Measurements from ENCODE around the gene GRAMD1A. TPM values are rescaled to one million over a fixed set of nuclear protein-coding genes. Genes with fewer than 3 reads are reported as not detected.
A peak's percentile ranks its signal among the peaks of the same experiment; 100 is the strongest.
"Not testable (repeated sequence)": the region's sequence is repeated elsewhere in the genome, so short reads cannot be mapped to it uniquely, and the experiment has no call there.

The GRAMD1A gene
- total RNA-seq, 1 experiment from 2014 or later = 45.2 TPM

DNA sequence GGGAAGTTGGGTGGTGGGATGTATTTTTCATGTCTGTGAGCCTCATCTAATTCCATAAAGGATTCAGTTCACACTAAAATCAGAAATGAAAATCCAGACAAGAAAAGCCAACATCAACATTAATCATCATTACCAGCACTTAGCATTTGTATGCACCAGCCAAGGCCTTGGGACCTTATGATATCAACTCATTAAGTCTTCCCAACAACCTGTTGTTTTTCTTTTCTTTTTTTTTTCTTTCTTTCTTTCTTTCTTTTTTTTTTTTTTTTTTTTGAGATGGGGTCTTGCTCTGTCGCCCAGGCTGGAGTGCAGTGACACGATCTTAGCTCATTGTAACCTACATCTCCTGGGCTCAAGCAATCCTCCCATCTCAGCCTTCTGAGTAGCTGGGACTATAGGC, 50.5 kb downstream of the GRAMD1A start:
- H3K36me3 ChIP-seq (ENCODE audit: insufficient read depth, low read length); H3K9me2 ChIP-seq (replicated peaks; ENCODE audit: insufficient read depth, low read length); H3K79me2 ChIP-seq (ENCODE audit: low read length); H3K9me3 ChIP-seq (ENCODE audit: low read length); H4K20me1 ChIP-seq (ENCODE audit: insufficient read depth, low read depth, low read length); H3K27ac ChIP-seq (ENCODE audit: low read length); H3K9ac ChIP-seq (ENCODE audit: low read length); H3K4me2 ChIP-seq (ENCODE audit: low read depth, low read length, poor library complexity, severe bottlenecking); DNase-seq; H3K4me3 ChIP-seq (ENCODE audit: low read length); H3K4me1 ChIP-seq (ENCODE audit: low read length); H3K27me3 ChIP-seq (ENCODE audit: low read length); H2AFZ ChIP-seq (ENCODE audit: low read length): not testable (repeated sequence)

DNA sequence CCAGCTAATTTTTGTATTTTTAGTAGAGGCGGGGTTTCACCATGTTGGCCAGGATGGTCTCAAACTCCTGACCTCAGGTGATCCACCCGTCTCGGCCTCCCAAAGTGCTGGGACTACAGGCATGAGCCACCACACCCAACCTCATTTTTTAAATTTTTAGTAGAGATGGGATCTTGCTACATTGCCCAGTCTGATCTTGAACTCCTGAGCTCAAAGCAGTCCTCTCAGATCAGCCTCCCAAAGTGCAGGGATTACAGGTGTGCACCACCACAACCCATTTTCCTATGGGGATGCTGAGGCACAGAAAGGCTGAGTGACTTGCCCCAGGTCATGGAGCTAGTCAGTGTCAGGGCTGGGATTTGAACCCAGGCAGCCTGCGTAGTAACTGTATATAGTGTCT, 51.1 kb downstream of the GRAMD1A start:
- not testable (repeated sequence) for H3K36me3 ChIP-seq (ENCODE audit: insufficient read depth, low read length); H2AFZ ChIP-seq (ENCODE audit: low read length); DNase-seq; H3K4me3 ChIP-seq (ENCODE audit: low read length); H3K9me3 ChIP-seq (ENCODE audit: low read length); H3K4me2 ChIP-seq (ENCODE audit: low read depth, low read length, poor library complexity, severe bottlenecking); H4K20me1 ChIP-seq (ENCODE audit: insufficient read depth, low read depth, low read length); H3K4me1 ChIP-seq (ENCODE audit: low read length); H3K79me2 ChIP-seq (ENCODE audit: low read length); H3K9me2 ChIP-seq (replicated peaks; ENCODE audit: insufficient read depth, low read length); H3K27me3 ChIP-seq (ENCODE audit: low read length); H3K9ac ChIP-seq (ENCODE audit: low read length); H3K27ac ChIP-seq (ENCODE audit: low read length)

DNA sequence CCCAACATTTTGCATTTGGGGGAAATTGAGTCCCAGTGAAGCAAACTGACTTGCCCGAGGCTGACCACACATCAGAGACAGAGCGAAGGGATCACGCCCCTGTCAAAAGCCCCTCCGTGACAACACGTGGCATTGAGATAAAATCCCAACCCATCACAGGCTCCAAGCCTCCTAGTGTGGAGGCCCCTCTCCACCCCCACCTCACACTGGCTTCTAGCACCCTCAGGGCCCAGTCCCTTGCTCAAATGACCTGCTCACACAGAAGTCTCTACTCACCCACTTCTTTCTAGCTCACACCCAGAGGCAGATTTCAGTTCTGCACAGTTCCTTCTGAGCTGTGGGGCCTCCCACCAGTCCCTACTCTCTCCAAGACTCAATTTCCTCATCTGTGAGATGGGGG, 51.7 kb downstream of the GRAMD1A start:
- no peaks in the 10 kb centered on the region for H3K36me3 ChIP-seq (ENCODE audit: insufficient read depth, low read length)
- no peak overlapping the region for H2AFZ ChIP-seq (ENCODE audit: low read length)
- no peak overlapping the region for H3K4me2 ChIP-seq (ENCODE audit: low read depth, low read length, poor library complexity, severe bottlenecking)
- no peaks in the 10 kb centered on the region for H3K9me2 ChIP-seq (replicated peaks; ENCODE audit: insufficient read depth, low read length)
- H3K27me3 ChIP-seq (ENCODE audit: low read length) = no peaks in the 10 kb centered on the region
- no peak for DNase-seq
- no peaks in the 10 kb centered on the region for H4K20me1 ChIP-seq (ENCODE audit: insufficient read depth, low read depth, low read length)
- no peak overlapping the region for H3K27ac ChIP-seq (ENCODE audit: low read length)
- H3K9ac ChIP-seq (ENCODE audit: low read length) = no peak overlapping the region
- H3K4me3 ChIP-seq (ENCODE audit: low read length) = no peak overlapping the region
- H3K9me3 ChIP-seq (ENCODE audit: low read length) = no peaks in the 10 kb centered on the region
- H3K4me1 ChIP-seq (ENCODE audit: low read length) = no peaks in the 10 kb centered on the region
- no peaks in the 10 kb centered on the region for H3K79me2 ChIP-seq (ENCODE audit: low read length)

DNA sequence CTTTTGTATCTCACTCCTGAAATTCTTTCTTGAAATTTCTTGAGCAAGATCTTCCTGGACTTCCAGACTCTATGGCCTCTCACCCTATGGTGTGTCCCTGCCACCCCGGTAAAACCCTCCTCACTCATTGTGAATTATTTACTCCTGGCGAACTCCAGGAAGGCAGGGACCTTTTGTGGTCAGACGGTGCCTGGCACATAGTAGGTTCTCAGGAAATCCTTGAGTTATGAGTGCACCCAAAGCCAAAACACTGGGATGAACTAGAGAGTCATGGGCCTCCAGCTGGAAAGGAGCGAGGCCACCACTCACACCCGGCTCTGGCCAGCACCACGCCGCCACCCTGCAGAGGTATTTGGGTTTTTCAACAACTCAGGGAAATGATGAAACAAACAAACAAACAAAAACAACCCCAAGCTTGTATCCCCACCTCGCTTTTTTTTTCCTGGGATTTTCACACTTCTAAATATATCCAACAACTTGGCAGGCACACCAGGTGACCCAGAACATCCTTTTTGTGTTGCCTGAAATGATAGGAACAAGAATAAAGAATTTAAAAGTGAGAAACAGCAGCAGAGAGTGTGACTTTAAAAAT, 52.6 kb downstream of the GRAMD1A start:
- Histone ChIP-seq H4K20me1 (ENCODE audit: insufficient read depth, low read depth, low read length) (no peaks in the 10 kb centered on the region), H3K36me3 (ENCODE audit: insufficient read depth, low read length) (no peaks in the 10 kb centered on the region), H2AFZ (ENCODE audit: low read length) (no peak overlapping the region), H3K4me2 (ENCODE audit: low read depth, low read length, poor library complexity, severe bottlenecking) (no peak overlapping the region), H3K4me3 (ENCODE audit: low read length) (no peak overlapping the region), H3K9me2 (replicated peaks; ENCODE audit: insufficient read depth, low read length) (no peaks in the 10 kb centered on the region), H3K79me2 (ENCODE audit: low read length) (no peaks in the 10 kb centered on the region), H3K27me3 (ENCODE audit: low read length) (no peaks in the 10 kb centered on the region), H3K9me3 (ENCODE audit: low read length) (no peaks in the 10 kb centered on the region), H3K27ac (ENCODE audit: low read length) (no peak overlapping the region), H3K9ac (ENCODE audit: low read length) (no peak overlapping the region), H3K4me1 (ENCODE audit: low read length) (no peaks in the 10 kb centered on the region)
- no peak for DNase-seq

DNA sequence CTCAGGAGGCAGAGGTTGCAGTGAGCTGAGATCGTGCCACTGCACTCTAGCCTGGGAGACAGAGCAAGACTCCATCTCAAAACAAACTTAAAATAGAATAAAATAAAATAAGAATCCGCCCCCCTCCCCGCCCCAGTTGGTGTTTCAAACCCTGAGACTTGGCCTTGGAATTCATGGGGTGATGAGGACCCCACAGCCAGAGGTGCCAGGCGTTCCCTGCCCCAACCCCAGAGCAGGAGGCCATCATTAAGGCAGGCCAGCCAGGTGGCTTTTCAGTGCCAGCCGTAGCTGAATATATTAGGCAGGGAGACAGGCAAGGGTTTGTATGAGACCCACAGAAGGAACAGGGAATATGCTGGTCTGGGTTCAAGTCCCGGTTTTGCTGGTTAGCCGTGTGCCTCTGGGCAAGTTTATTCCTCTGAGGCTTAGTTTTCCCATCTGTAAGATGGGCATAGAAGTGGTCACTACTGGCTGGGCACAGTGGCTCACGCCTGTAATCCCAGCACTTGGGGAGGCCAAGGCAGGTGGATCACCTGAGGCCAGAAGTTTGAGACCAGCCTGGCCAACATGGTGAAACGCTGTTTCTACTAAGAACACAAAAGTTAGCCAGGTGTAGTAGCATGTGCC, 53.7 kb downstream of the GRAMD1A start:
- Histone ChIP-seq H4K20me1 (ENCODE audit: insufficient read depth, low read depth, low read length) (no peaks in the 10 kb centered on the region), H3K9me2 (replicated peaks; ENCODE audit: insufficient read depth, low read length) (no peaks in the 10 kb centered on the region), H3K9me3 (ENCODE audit: low read length) (no peaks in the 10 kb centered on the region), H3K36me3 (ENCODE audit: insufficient read depth, low read length) (no peaks in the 10 kb centered on the region), H3K79me2 (ENCODE audit: low read length) (no peaks in the 10 kb centered on the region), H3K27me3 (ENCODE audit: low read length) (no peaks in the 10 kb centered on the region), H3K9ac (ENCODE audit: low read length) (no peak overlapping the region), H3K4me3 (ENCODE audit: low read length) (no peak overlapping the region), H3K4me2 (ENCODE audit: low read depth, low read length, poor library complexity, severe bottlenecking) (no peak overlapping the region), H3K4me1 (ENCODE audit: low read length) (no peaks in the 10 kb centered on the region), H3K27ac (ENCODE audit: low read length) (no peak overlapping the region), H2AFZ (ENCODE audit: low read length) (no peak overlapping the region)
- DNase-seq = no peak

DNA sequence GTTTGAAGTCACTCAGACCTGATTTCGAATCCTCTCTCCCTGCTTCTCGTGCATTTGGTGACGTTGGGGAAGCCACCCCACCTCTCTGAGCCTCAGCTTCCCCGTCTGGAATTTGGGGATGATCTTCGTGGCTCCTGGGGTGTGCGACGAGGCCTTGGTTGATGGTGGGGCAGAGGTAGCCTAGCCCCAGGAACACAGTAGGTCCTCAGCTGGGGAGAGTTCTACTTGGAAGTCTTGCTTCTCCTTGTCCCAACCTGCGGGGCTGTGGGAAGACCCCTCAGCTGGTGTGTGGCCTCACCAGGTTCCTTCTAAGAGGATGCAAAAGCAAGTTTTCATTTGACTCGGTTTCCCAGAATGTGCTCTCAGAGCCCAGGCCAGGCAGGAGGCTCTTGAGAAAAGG, 54.5 kb downstream of the GRAMD1A start:
- no peaks in the 10 kb centered on the region for H3K4me1 ChIP-seq (ENCODE audit: low read length)
- no peak overlapping the region for H3K27ac ChIP-seq (ENCODE audit: low read length)
- H3K27me3 ChIP-seq (ENCODE audit: low read length) = no peaks in the 10 kb centered on the region
- no peaks in the 10 kb centered on the region for H3K9me3 ChIP-seq (ENCODE audit: low read length)
- no peak for DNase-seq
- H3K9me2 ChIP-seq (replicated peaks; ENCODE audit: insufficient read depth, low read length) = no peaks in the 10 kb centered on the region
- H4K20me1 ChIP-seq (ENCODE audit: insufficient read depth, low read depth, low read length) = no peaks in the 10 kb centered on the region
- no peak overlapping the region for H2AFZ ChIP-seq (ENCODE audit: low read length)
- H3K4me3 ChIP-seq (ENCODE audit: low read length) = no peak overlapping the region
- H3K4me2 ChIP-seq (ENCODE audit: low read depth, low read length, poor library complexity, severe bottlenecking) = no peak overlapping the region
- H3K36me3 ChIP-seq (ENCODE audit: insufficient read depth, low read length) = no peaks in the 10 kb centered on the region
- no peak overlapping the region for H3K9ac ChIP-seq (ENCODE audit: low read length)
- H3K79me2 ChIP-seq (ENCODE audit: low read length) = no peaks in the 10 kb centered on the region

DNA sequence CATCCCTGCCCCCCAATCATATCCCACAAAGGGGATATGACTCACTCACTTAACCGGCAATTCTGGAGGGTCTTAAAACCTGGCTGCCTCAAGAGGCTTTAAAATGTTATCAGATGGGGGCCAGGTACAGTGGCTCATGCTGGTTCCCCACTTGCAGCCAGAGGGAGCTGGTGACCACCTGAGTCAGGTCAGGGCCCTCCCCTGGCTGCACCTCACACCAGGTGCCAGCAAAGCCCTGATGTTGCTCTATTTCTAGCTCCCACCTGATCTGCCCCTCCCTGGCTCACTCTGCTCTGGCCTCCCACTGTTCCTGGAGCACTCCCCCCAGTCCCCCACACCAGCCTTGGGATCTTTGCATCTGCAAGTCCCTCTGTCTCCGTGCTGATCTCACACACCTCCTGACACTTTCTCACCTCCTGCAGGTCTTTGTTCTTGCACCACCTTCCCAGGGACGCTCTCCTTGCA, 55.6 kb downstream of the GRAMD1A start:
- no peaks in the 10 kb centered on the region for H3K9me2 ChIP-seq (replicated peaks; ENCODE audit: insufficient read depth, low read length)
- H3K4me2 ChIP-seq (ENCODE audit: low read depth, low read length, poor library complexity, severe bottlenecking) = no peak overlapping the region
- H3K9ac ChIP-seq (ENCODE audit: low read length) = no peak overlapping the region
- peak; percentile 67 for DNase-seq
- no peak overlapping the region for H3K4me3 ChIP-seq (ENCODE audit: low read length)
- no peaks in the 10 kb centered on the region for H3K36me3 ChIP-seq (ENCODE audit: insufficient read depth, low read length)
- H2AFZ ChIP-seq (ENCODE audit: low read length) = no peak overlapping the region
- no peaks in the 10 kb centered on the region for H3K27me3 ChIP-seq (ENCODE audit: low read length)
- H4K20me1 ChIP-seq (ENCODE audit: insufficient read depth, low read depth, low read length) = no peaks in the 10 kb centered on the region
- no peaks in the 10 kb centered on the region for H3K9me3 ChIP-seq (ENCODE audit: low read length)
- H3K27ac ChIP-seq (ENCODE audit: low read length) = no peak overlapping the region
- no peaks in the 10 kb centered on the region for H3K79me2 ChIP-seq (ENCODE audit: low read length)
- H3K4me1 ChIP-seq (ENCODE audit: low read length) = no peaks in the 10 kb centered on the region

DNA sequence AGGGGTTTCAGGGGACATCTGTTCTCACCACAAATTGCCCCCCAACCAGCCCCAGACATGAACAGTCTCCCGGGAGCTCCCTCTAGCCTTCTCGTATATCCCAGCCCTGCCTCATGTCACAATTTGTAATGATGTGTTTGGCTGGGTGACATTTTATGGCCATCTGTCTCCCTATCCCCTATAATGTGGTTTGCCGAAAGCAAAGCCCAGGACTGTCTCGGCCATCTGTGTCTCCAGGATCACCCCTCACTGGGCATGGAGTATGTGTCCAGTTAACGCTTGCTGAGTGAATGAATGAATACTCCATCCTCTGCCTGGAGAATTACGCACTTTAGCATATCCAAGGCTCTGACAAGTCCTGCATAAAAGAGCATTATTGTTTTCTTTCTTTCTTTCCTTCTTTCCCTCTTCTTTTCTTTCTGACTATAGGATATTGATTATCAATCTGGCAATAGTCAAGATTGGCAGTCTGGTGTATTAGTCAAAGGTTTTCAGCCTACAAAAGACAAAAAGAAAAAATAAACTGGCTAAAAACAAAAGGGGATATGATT, 56.5 kb downstream of the GRAMD1A start:
- H3K27ac ChIP-seq (ENCODE audit: low read length) = no peak overlapping the region
- no peak overlapping the region for H2AFZ ChIP-seq (ENCODE audit: low read length)
- no peaks in the 10 kb centered on the region for H3K4me1 ChIP-seq (ENCODE audit: low read length)
- no peak overlapping the region for H3K9ac ChIP-seq (ENCODE audit: low read length)
- H4K20me1 ChIP-seq (ENCODE audit: insufficient read depth, low read depth, low read length) = no peaks in the 10 kb centered on the region
- H3K9me3 ChIP-seq (ENCODE audit: low read length) = no peaks in the 10 kb centered on the region
- no peaks in the 10 kb centered on the region for H3K79me2 ChIP-seq (ENCODE audit: low read length)
- H3K36me3 ChIP-seq (ENCODE audit: insufficient read depth, low read length) = no peaks in the 10 kb centered on the region
- DNase-seq = no peak
- no peaks in the 10 kb centered on the region for H3K9me2 ChIP-seq (replicated peaks; ENCODE audit: insufficient read depth, low read length)
- no peak overlapping the region for H3K4me2 ChIP-seq (ENCODE audit: low read depth, low read length, poor library complexity, severe bottlenecking)
- H3K4me3 ChIP-seq (ENCODE audit: low read length) = no peak overlapping the region
- no peaks in the 10 kb centered on the region for H3K27me3 ChIP-seq (ENCODE audit: low read length)
